Left ventricle myocardium inferior (tissue), 1 donor: ENCODE data around the gene CCDC12. TPM values are rescaled to one million over a fixed set of nuclear protein-coding genes. Genes with fewer than 3 reads are reported as not detected.

ENCODE experiments used
- DNase-seq: peaks from one replicate; pipeline ENCODE4 v3.0.0-alpha.2; 2020
- H3K27ac ChIP-seq: fragments of 200-600 bp; replicated peaks from 2 replicates; pipeline ENCODE4 v1.8.0; 2021
- H3K27me3 ChIP-seq: fragments of 200-600 bp; 2 replicates; pipeline ENCODE4 v1.8.0; 2021; ENCODE audit warnings: low read depth
- H3K36me3 ChIP-seq: fragments of 200-600 bp; 2 replicates; pipeline ENCODE4 v1.8.0; 2021
- H3K4me1 ChIP-seq: fragments of 200-600 bp; 2 replicates; pipeline ENCODE4 v1.8.0; 2021
- H3K4me3 ChIP-seq: fragments of 200-600 bp; 2 replicates; pipeline ENCODE4 v1.8.0; 2021; ENCODE audit warnings: mild to moderate bottlenecking, moderate library complexity
- H3K9me3 ChIP-seq: fragments of 200-600 bp; replicated peaks from 2 replicates; pipeline ENCODE4 v1.8.0; 2021
- intact Hi-C: fragments of 100-400 bp; cut with micrococcal nuclease; formaldehyde crosslinking; loops from one replicate; pipeline ENCODE4 v1.11.0; 2022
- total RNA-seq: library from RNA; stranded (reverse); fragmentation: NEBNext Ultra II Directional; extraction: Animal tissue kit (Norgen Biotek cat#: 25700); gene quantifications from one replicate; pipeline ENCODE4 v1.2.1, GENCODE V29; 2021
- TF ChIP-seq, protein P1 (sequence below): fragments of 200-600 bp; IDR thresholded peaks from 2 replicates; pipeline ENCODE4 v1.8.0; 2021; ENCODE audit warnings: antibody characterized with exemption, mild to moderate bottlenecking, borderline replicate concordance
- donor health status: DM: no; HTN: yes; CAD: no; lungs with severe emphysema.

CCDC12 gene
- total RNA-seq, 1 donor from 2014 or later: 31.0 TPM

- Histone ChIP-seq H3K9me3 (no peaks in the 10 kb centered on the region), H3K27me3 (no peaks in the 10 kb centered on the region), H3K36me3 (no peaks in the 10 kb centered on the region), H3K4me3 (no peak overlapping the region), H3K27ac (peak overlapping the region; percentile 82), H3K4me1 (peaks cover 85% of the 10 kb centered on the region)
- TF ChIP-seq, protein P1, sequence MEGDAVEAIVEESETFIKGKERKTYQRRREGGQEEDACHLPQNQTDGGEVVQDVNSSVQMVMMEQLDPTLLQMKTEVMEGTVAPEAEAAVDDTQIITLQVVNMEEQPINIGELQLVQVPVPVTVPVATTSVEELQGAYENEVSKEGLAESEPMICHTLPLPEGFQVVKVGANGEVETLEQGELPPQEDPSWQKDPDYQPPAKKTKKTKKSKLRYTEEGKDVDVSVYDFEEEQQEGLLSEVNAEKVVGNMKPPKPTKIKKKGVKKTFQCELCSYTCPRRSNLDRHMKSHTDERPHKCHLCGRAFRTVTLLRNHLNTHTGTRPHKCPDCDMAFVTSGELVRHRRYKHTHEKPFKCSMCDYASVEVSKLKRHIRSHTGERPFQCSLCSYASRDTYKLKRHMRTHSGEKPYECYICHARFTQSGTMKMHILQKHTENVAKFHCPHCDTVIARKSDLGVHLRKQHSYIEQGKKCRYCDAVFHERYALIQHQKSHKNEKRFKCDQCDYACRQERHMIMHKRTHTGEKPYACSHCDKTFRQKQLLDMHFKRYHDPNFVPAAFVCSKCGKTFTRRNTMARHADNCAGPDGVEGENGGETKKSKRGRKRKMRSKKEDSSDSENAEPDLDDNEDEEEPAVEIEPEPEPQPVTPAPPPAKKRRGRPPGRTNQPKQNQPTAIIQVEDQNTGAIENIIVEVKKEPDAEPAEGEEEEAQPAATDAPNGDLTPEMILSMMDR: no peak
- DNase-seq: no peak
- intact Hi-C loops: no loop called here
These were observed 17.4 kb downstream of the CCDC12 start for GRCh38 chr3:46959161-46959511.

- DNase-seq: no peak
- TF ChIP-seq, protein P1: no peak
These were observed 17.9 kb downstream of the CCDC12 start for GRCh38 chr3:46958467-46959160.

DNA sequence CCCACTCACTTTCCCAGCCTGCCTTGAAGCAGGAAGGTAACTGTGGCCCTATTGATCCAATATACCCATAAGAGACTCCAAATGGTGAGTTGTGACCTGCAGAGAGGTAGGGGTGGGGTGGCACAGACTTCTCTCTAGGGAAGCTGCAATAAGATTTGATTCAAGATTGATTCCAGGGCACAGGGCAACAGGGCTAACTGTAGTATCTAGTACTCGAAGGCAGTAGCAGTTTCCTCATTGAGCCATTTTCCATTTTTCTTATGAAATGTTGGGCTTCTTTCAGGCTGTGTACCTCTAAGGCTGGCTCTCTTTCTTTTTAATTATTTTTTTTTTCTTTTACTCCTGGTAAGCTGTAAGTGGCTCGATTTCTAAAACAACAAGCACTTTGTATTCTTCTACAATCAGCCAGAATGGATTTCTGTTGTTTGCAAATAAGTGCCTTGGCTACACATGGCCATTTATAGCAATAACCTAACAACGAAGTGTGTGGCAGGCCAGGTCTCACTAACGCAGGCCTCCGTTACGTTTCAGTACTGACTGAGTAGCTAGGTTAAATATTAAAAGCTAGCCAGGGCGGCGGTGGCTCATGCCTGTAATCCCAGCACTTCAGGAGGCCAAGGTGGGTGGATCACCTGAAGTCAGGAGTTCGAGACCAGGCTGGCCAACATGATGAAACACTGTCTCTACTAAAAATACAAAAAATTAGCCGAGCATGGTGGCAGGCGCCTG is 19.3 kb downstream of the CCDC12 start:
- no peak overlapping the region for H3K4me3 ChIP-seq
- H3K27me3 ChIP-seq: no peaks in the 10 kb centered on the region
- TF ChIP-seq, protein P1: no peak
- H3K27ac ChIP-seq: peak overlapping the region; percentile 42
- no peak for DNase-seq
- H3K36me3 ChIP-seq: no peaks in the 10 kb centered on the region
- intact Hi-C loops: no loop called here
- H3K9me3 ChIP-seq: no peaks in the 10 kb centered on the region
- peaks cover 97% of the 10 kb centered on the region for H3K4me1 ChIP-seq

More at GRCh38 chr3:46958467-46959160, 17.9 kb downstream of the CCDC12 start:
- Histone ChIP-seq H3K4me1 (peaks cover 90% of the 10 kb centered on the region), H3K27ac (peak overlapping the region; percentile 82), H3K36me3 (no peaks in the 10 kb centered on the region), H3K27me3 (no peaks in the 10 kb centered on the region), H3K4me3 (no peak overlapping the region), H3K9me3 (no peaks in the 10 kb centered on the region)
- intact Hi-C loops: no loop called here

GRCh38 chr3:46955801-46956259 is 20.7 kb downstream of the CCDC12 start:
- peak overlapping the region; percentile 54 for H3K27ac ChIP-seq

DNA sequence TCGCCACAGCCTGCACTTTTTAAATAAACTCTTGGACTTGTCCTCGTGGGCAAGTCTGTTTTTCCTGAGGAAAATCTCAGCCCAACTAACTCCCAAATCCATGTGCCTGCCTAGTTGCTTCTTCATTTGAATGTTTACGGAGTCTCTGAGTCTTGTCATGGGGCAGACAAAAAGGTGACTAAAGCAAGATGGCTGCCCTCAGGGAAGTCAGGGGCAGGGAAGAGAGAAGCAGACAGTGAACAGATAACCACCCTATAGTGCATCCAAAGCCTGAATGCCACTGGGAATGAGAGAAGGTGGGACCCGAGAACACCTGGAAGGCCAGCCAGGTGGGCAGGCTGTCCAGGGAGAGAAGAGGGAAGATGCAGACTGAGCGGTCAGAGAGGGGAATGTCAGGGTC is 21.4 kb downstream of the CCDC12 start:
- Histone ChIP-seq H3K27ac (peak overlapping the region; percentile 68), H3K36me3 (no peaks in the 10 kb centered on the region), H3K27me3 (no peaks in the 10 kb centered on the region), H3K9me3 (no peaks in the 10 kb centered on the region), H3K4me1 (peaks cover 96% of the 10 kb centered on the region), H3K4me3 (no peak overlapping the region)
- TF ChIP-seq, protein P1: no peak
- DNase-seq: no peak
- intact Hi-C loops: no loop called here

More at GRCh38 chr3:46955801-46956259, 20.7 kb downstream of the CCDC12 start:
- no peaks in the 10 kb centered on the region for H3K9me3 ChIP-seq
- TF ChIP-seq, protein P1: no peak
- DNase-seq: no peak
- H3K4me3 ChIP-seq: no peak overlapping the region
- peaks cover 96% of the 10 kb centered on the region for H3K4me1 ChIP-seq
- no peaks in the 10 kb centered on the region for H3K36me3 ChIP-seq
- no peaks in the 10 kb centered on the region for H3K27me3 ChIP-seq
- intact Hi-C loops: no loop called here
